T-helper 2 cell treated with Interferon-gamma antibody and Interleukin-4, amounts not matched to agents 5 μg/mL and 100 μg/mL, for 36 hours (primary cell): ENCODE measurements around the gene ST3GAL4.

Experiments used
- DNase-seq: peaks from one replicate; pipeline ENCODE4 v3.0.0; 2021; ENCODE audit warnings: low spot score
- H3K27ac Mint-ChIP-seq: one replicate; pipeline ENCODE4 v1.8.0; 2021; ENCODE audit warnings: mild to moderate bottlenecking, mixed read lengths
- H3K27me3 Mint-ChIP-seq: one replicate; pipeline ENCODE4 v1.8.0; 2021; ENCODE audit warnings: low read depth, mixed read lengths
- H3K36me3 Mint-ChIP-seq: one replicate; pipeline ENCODE4 v1.8.0; 2021; ENCODE audit warnings: low read depth, mixed read lengths
- H3K4me1 Mint-ChIP-seq: one replicate; pipeline ENCODE4 v1.8.0; 2021; ENCODE audit warnings: low read depth, mixed read lengths
- H3K4me3 Mint-ChIP-seq: one replicate; pipeline ENCODE4 v1.8.0; 2022; ENCODE audit warnings: mild to moderate bottlenecking, moderate library complexity, mixed read lengths
- H3K9me3 Mint-ChIP-seq: one replicate; pipeline ENCODE4 v1.8.0; 2021; ENCODE audit warnings: mixed read lengths

ST3GAL4 gene

GRCh38 chr11:126422446-126422845, 67.0 kb downstream of the ST3GAL4 start:
- DNase-seq = no peak
- Mint-ChIP-seq H3K4me3 (no peak overlapping the region), H3K27me3 (peaks cover 5% of the 10 kb centered on the region), H3K27ac (no peak overlapping the region), H3K4me1 (peaks cover 26% of the 10 kb centered on the region), H3K9me3 (no peaks in the 10 kb centered on the region), H3K36me3 (no peaks in the 10 kb centered on the region)

GRCh38 chr11:126423154-126423553, 67.7 kb downstream of the ST3GAL4 start:
- H3K4me3 Mint-ChIP-seq = no peak overlapping the region
- no peak overlapping the region for H3K27ac Mint-ChIP-seq
- DNase-seq = no peak
- peaks cover 5% of the 10 kb centered on the region for H3K27me3 Mint-ChIP-seq
- peaks cover 25% of the 10 kb centered on the region for H3K4me1 Mint-ChIP-seq
- no peaks in the 10 kb centered on the region for H3K36me3 Mint-ChIP-seq
- H3K9me3 Mint-ChIP-seq = no peaks in the 10 kb centered on the region

- Mint-ChIP-seq H3K4me3 (no peak overlapping the region), H3K4me1 (peaks cover 20% of the 10 kb centered on the region), H3K36me3 (no peaks in the 10 kb centered on the region), H3K27ac (no peak overlapping the region), H3K27me3 (no peaks in the 10 kb centered on the region), H3K9me3 (no peaks in the 10 kb centered on the region)
- no peak for DNase-seq
Measured at GRCh38 chr11:126423743-126424142, 68.3 kb downstream of the ST3GAL4 start.

- Mint-ChIP-seq H3K27ac (no peak overlapping the region), H3K9me3 (no peaks in the 10 kb centered on the region), H3K4me1 (peaks cover 20% of the 10 kb centered on the region), H3K4me3 (no peak overlapping the region), H3K27me3 (no peaks in the 10 kb centered on the region), H3K36me3 (no peaks in the 10 kb centered on the region)
- no peak for DNase-seq
Measured at GRCh38 chr11:126424471-126425039, 69.1 kb downstream of the ST3GAL4 start.

- H3K4me3 Mint-ChIP-seq = no peak overlapping the region
- no peak for DNase-seq
- H3K36me3 Mint-ChIP-seq = no peaks in the 10 kb centered on the region
- H3K27me3 Mint-ChIP-seq = no peaks in the 10 kb centered on the region
- no peaks in the 10 kb centered on the region for H3K9me3 Mint-ChIP-seq
- H3K4me1 Mint-ChIP-seq = peaks cover 6% of the 10 kb centered on the region
- H3K27ac Mint-ChIP-seq = no peak overlapping the region
Measured at GRCh38 chr11:126426106-126426505, 70.6 kb downstream of the ST3GAL4 start.

GRCh38 chr11:126426820-126427749, 71.6 kb downstream of the ST3GAL4 start:
- DNase-seq = no peak
- no peaks in the 10 kb centered on the region for H3K9me3 Mint-ChIP-seq
- no peaks in the 10 kb centered on the region for H3K27me3 Mint-ChIP-seq
- H3K27ac Mint-ChIP-seq = no peak overlapping the region
- H3K4me3 Mint-ChIP-seq = no peak overlapping the region
- H3K4me1 Mint-ChIP-seq = peaks cover under 1% of the 10 kb centered on the region
- no peaks in the 10 kb centered on the region for H3K36me3 Mint-ChIP-seq

- Mint-ChIP-seq H3K27ac (no peak overlapping the region), H3K4me1 (no peaks in the 10 kb centered on the region), H3K36me3 (no peaks in the 10 kb centered on the region), H3K9me3 (no peaks in the 10 kb centered on the region), H3K4me3 (no peak overlapping the region), H3K27me3 (no peaks in the 10 kb centered on the region)
- DNase-seq = no peak
Measured at GRCh38 chr11:126430581-126431335, 75.3 kb downstream of the ST3GAL4 start.

GRCh38 chr11:126431401-126432064, 76.0 kb downstream of the ST3GAL4 start:
- no peaks in the 10 kb centered on the region for H3K36me3 Mint-ChIP-seq
- no peak for DNase-seq
- H3K27ac Mint-ChIP-seq = no peak overlapping the region
- H3K9me3 Mint-ChIP-seq = no peaks in the 10 kb centered on the region
- H3K4me1 Mint-ChIP-seq = no peaks in the 10 kb centered on the region
- H3K4me3 Mint-ChIP-seq = no peak overlapping the region
- H3K27me3 Mint-ChIP-seq = no peaks in the 10 kb centered on the region

- no peaks in the 10 kb centered on the region for H3K36me3 Mint-ChIP-seq
- no peak for DNase-seq
- no peaks in the 10 kb centered on the region for H3K27me3 Mint-ChIP-seq
- H3K4me3 Mint-ChIP-seq = no peak overlapping the region
- no peak overlapping the region for H3K27ac Mint-ChIP-seq
- H3K4me1 Mint-ChIP-seq = no peaks in the 10 kb centered on the region
- no peaks in the 10 kb centered on the region for H3K9me3 Mint-ChIP-seq
Measured at GRCh38 chr11:126432065-126432461, 76.6 kb downstream of the ST3GAL4 start.

GRCh38 chr11:126432525-126432924, 77.0 kb downstream of the ST3GAL4 start:
- H3K27ac Mint-ChIP-seq = no peak overlapping the region
- H3K27me3 Mint-ChIP-seq = no peaks in the 10 kb centered on the region
- DNase-seq = no peak
- H3K4me3 Mint-ChIP-seq = no peak overlapping the region
- no peaks in the 10 kb centered on the region for H3K4me1 Mint-ChIP-seq
- H3K36me3 Mint-ChIP-seq = no peaks in the 10 kb centered on the region
- H3K9me3 Mint-ChIP-seq = no peaks in the 10 kb centered on the region

- Mint-ChIP-seq H3K27ac (no peak overlapping the region), H3K4me1 (no peaks in the 10 kb centered on the region), H3K4me3 (no peak overlapping the region), H3K27me3 (no peaks in the 10 kb centered on the region), H3K36me3 (no peaks in the 10 kb centered on the region), H3K9me3 (no peaks in the 10 kb centered on the region)
- no peak for DNase-seq
Measured at GRCh38 chr11:126433244-126433846, 77.9 kb downstream of the ST3GAL4 start.

GRCh38 chr11:126433989-126434949, 78.8 kb downstream of the ST3GAL4 start:
- Mint-ChIP-seq H3K4me3 (no peak overlapping the region), H3K4me1 (no peaks in the 10 kb centered on the region), H3K36me3 (no peaks in the 10 kb centered on the region), H3K27ac (no peak overlapping the region), H3K9me3 (no peaks in the 10 kb centered on the region), H3K27me3 (no peaks in the 10 kb centered on the region)
- no peak for DNase-seq

GRCh38 chr11:126434950-126435335, 79.5 kb downstream of the ST3GAL4 start:
- Mint-ChIP-seq H3K27ac (no peak overlapping the region), H3K36me3 (no peaks in the 10 kb centered on the region), H3K4me1 (no peaks in the 10 kb centered on the region), H3K4me3 (no peak overlapping the region), H3K27me3 (no peaks in the 10 kb centered on the region), H3K9me3 (no peaks in the 10 kb centered on the region)
- DNase-seq = no peak
